Right atrium auricular region (tissue), 2 donors: ENCODE results near the gene ATAD1. TPM values are rescaled to one million over a fixed set of nuclear protein-coding genes. Genes with fewer than 3 reads are reported as not detected.

Experiments
- DNase-seq: peaks from one replicate; pipeline ENCODE4 v3.0.0-alpha.2; 2019; ENCODE audit warnings: low spot score
- H3K27ac ChIP-seq, 2 donors: fragments of 200-600 bp; sonication (generic); 1 replicate in 1 of 2; 2 replicates in 1 of 2; pipeline ENCODE4 v1.5.1; 2016 to 2019
- H3K27me3 ChIP-seq, 2 donors: fragments of 200-600 bp; sonication (generic); one replicate each; pipeline versions ENCODE4 v1.5.1 to v1.6.0; 2017 to 2019
- H3K36me3 ChIP-seq: fragments of 200-600 bp; sonication (generic); one replicate; pipeline ENCODE4 v1.5.1; 2016
- H3K4me1 ChIP-seq, 2 donors: fragments of 200-600 bp; sonication (generic); one replicate each; pipeline versions ENCODE4 v1.5.1 to v1.6.0; 2017 to 2019
- H3K4me3 ChIP-seq, 2 donors: fragments of 200-600 bp; sonication (generic); 1 replicate in 1 of 2; 2 replicates in 1 of 2; pipeline ENCODE4 v1.5.1; 2017 to 2019; ENCODE audit warnings: mild to moderate bottlenecking in 1 of 2, moderate library complexity in 1 of 2
- H3K9me3 ChIP-seq, 2 donors: fragments of 200-600 bp; sonication (generic); one replicate each; pipeline ENCODE4 v1.5.1; 2019
- total RNA-seq, 2 donors: library from RNA; depleted of rRNA; stranded (reverse); fragments of >200 nt; gene quantifications; one replicate each; pipeline ENCODE4 v1.1.0, GENCODE V29; 2016
- TF ChIP-seq, protein P1 (sequence below), 2 donors: fragments of 200-600 bp; sonication (generic); IDR thresholded peaks; one replicate each; pipeline ENCODE4 v1.5.1; 2019; ENCODE audit warnings: antibody characterized with exemption in 2 of 2

ATAD1 gene
- total RNA-seq, 2 donors from 2014 or later = 59.5 to 80.3 TPM

DNA sequence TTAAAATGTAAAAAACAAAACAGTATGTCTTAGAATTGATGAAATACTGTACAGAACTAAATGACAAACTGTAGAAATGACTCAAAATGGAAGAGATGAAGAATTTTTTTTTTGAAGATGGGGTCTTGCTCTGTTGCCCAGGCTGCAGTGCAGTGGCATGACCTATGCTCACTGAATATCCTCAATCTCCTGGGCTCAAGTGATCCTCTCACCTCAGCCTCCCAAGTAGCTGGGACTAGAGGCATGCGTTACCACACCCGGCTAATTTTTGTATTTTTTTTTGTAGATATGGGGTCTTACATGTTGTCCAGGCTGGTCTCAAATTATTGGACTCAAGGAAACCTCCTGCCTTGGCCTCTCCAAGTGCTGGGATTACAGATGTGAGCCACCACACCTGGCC, 36.5 kb downstream of the ATAD1 start:
- peaks cover 30% of the 10 kb centered on the region for H3K36me3 ChIP-seq

DNA sequence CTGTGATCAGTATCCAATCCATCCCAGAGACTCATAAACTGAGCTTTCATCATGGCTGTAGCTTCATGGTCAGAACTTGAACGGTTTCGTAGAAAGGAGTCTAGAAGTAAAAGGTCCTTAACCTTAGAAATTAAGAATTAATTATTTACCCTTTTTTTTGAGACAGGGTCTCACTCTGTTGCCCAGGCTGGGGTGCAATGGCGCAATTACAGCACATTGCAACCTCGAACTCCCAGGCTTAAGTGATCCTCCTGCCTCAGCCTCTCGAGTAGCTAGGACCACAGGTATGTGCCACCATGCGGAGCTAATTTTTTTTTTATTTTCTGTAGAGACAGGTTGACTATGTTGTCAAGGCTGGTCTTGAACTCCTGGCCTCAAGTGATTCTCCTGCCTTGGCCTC, 41.7 kb downstream of the ATAD1 start:
- Histone ChIP-seq H3K9me3 (no peaks in the 10 kb centered on the region), H3K4me1 (no peaks in the 10 kb centered on the region), H3K27me3 (no peaks in the 10 kb centered on the region), H3K27ac (no peak overlapping the region), H3K4me3 (no peak overlapping the region), H3K36me3 (peaks cover 22% of the 10 kb centered on the region)
- TF ChIP-seq, protein P1, sequence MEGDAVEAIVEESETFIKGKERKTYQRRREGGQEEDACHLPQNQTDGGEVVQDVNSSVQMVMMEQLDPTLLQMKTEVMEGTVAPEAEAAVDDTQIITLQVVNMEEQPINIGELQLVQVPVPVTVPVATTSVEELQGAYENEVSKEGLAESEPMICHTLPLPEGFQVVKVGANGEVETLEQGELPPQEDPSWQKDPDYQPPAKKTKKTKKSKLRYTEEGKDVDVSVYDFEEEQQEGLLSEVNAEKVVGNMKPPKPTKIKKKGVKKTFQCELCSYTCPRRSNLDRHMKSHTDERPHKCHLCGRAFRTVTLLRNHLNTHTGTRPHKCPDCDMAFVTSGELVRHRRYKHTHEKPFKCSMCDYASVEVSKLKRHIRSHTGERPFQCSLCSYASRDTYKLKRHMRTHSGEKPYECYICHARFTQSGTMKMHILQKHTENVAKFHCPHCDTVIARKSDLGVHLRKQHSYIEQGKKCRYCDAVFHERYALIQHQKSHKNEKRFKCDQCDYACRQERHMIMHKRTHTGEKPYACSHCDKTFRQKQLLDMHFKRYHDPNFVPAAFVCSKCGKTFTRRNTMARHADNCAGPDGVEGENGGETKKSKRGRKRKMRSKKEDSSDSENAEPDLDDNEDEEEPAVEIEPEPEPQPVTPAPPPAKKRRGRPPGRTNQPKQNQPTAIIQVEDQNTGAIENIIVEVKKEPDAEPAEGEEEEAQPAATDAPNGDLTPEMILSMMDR (IDR thresholded peaks at IDR 0.05) = no peak
- no peak for DNase-seq

More for the DNA sequence above, 36.5 kb downstream of the ATAD1 start:
- TF ChIP-seq, protein P1 (IDR thresholded peaks at IDR 0.05) = no peak
- Histone ChIP-seq H3K27ac (no peak overlapping the region), H3K4me1 (no peaks in the 10 kb centered on the region), H3K4me3 (no peak overlapping the region), H3K9me3 (no peaks in the 10 kb centered on the region), H3K27me3 (no peaks in the 10 kb centered on the region)
- DNase-seq = no peak

DNA sequence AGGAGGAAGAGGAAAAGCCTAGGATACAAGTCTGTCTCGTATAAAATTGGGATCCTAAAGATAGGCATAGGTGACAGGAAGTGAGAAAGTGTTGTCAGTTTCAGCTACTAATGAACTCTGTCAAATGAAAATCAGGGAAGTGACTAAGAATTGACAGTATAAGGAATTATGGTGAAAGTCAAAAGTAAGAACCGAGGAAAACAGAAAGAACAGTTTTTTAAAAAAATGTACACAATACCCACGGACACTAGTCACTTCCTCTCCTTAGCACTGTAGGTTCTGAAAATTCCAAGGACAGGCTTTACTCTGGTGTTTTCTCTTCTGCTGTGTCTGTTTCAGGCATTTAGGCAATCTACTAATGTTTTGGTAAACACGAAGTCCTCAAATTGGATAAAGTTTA, 42.3 kb downstream of the ATAD1 start:
- Histone ChIP-seq H3K36me3 (peaks cover 26% of the 10 kb centered on the region), H3K9me3 (no peaks in the 10 kb centered on the region), H3K4me3 (no peak overlapping the region), H3K27ac (no peak overlapping the region), H3K27me3 (no peaks in the 10 kb centered on the region), H3K4me1 (no peaks in the 10 kb centered on the region)
- no peak for DNase-seq
- TF ChIP-seq, protein P1 (IDR thresholded peaks at IDR 0.05) = no peak

DNA sequence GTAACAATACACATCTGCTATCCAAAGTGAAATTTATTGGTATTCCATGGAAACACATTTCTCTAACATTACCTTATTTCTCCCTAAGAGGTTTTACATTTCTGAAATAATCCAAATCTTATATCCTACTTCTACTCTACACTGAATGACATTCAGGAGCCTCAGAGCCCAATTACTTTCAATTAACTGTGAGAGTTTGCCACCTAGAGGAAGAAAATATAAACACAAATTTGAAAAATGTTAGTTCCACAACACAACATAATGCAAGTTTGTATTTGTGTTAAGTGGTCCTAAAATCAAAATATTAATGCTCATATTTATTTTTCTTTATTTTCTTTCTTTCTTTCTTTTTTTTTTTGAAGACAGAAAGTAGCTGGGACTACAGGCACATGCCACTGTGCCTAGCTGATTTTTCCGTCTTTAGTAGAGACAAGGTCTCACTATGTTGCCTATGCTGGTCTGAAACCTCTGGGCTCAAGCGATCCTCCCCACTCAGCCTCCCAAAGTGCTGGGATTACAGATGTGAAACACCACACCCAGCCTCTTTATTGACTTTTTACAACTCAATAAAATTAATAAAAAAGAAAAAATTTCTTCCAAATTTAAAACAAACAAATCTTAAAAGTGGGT, 46.0 kb downstream of the ATAD1 start:
- peaks cover 36% of the 10 kb centered on the region for H3K36me3 ChIP-seq
- H3K27me3 ChIP-seq = no peaks in the 10 kb centered on the region
- TF ChIP-seq, protein P1 (IDR thresholded peaks at IDR 0.05) = peak in 1 of 2 donors; percentile 64

DNA sequence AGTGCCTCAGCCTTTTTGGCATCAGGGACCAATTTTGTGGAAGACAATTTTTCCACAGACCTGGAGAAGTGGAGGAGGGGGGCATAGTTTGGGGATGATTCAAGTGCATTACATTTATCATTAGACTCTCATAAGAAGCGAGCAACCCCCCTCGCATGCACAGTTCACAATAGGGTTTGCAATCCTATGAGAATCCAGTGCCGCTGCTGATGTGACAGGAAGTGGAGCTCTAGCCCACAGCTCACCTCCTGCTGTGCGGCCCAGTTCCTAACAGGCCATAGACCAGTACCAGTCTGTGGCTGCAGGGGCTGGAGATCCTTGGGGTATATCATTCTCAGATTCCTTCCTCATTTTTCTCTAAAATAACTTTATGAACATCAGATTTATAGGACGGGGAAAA, 50.8 kb downstream of the ATAD1 start:
- TF ChIP-seq, protein P1 (IDR thresholded peaks at IDR 0.05) = no peak
- H3K9me3 ChIP-seq = no peaks in the 10 kb centered on the region
- H3K4me3 ChIP-seq = no peak overlapping the region
- H3K27me3 ChIP-seq = no peaks in the 10 kb centered on the region
- DNase-seq = no peak
- peaks cover 53% of the 10 kb centered on the region for H3K36me3 ChIP-seq
- no peak overlapping the region for H3K27ac ChIP-seq
- no peaks in the 10 kb centered on the region for H3K4me1 ChIP-seq

More for the DNA sequence above, 46.0 kb downstream of the ATAD1 start:
- no peaks in the 10 kb centered on the region for H3K4me1 ChIP-seq
- H3K9me3 ChIP-seq = no peaks in the 10 kb centered on the region
- no peak overlapping the region for H3K4me3 ChIP-seq
- DNase-seq = no peak
- no peak overlapping the region for H3K27ac ChIP-seq
